NCI-H2196 (cell line): ENCODE results near the gene CSPG5.
A peak's percentile ranks its signal among the peaks of the same experiment; 100 is the strongest.

Source experiments
- DNase-seq: peaks from one replicate; lab custom pipeline; 2025; ENCODE audit not compliant: unreplicated experiment; lab: John Stamatoyannopoulos, UW

CSPG5 gene

DNA sequence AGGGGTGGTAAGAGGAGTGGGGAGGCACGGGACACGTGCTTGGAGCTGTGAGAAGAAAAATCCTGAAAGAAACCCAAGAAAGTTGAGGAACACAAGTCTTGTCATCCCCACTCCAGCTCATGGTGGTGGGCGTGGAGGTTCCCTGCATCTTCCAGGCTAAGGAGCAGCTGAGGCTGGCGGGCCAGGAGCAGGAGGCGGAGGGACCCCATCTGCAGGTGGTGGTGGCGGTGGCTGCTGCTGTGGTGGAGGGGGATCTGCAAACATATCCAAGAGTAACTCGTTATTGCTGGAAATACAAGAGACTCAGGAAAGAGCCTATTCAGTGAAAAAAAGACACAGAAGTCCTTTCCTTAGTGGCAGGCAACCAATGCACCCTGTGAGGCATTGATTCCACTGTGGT, 9.4 kb upstream of the CSPG5 start:
- no peak for DNase-seq

DNA sequence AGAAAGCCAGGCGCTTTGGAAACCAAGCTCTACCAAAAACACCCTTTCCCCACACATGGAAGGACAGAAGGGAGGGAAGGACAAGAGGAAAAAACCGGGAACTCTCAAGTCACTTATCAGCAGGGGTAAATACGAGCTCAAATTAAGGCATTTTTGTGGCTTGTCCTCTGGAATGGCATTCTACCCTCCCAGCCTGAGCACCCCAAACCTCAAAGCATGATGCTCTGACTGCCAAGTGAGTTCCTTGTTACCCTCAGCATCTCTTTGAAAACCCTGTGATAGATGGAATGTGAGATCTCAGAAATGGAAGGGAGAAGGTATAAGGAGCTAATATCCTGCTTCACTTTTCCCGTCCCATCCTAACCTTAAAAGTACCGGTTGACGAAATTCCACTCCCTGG, 8.1 kb upstream of the CSPG5 start:
- no peak for DNase-seq

DNA sequence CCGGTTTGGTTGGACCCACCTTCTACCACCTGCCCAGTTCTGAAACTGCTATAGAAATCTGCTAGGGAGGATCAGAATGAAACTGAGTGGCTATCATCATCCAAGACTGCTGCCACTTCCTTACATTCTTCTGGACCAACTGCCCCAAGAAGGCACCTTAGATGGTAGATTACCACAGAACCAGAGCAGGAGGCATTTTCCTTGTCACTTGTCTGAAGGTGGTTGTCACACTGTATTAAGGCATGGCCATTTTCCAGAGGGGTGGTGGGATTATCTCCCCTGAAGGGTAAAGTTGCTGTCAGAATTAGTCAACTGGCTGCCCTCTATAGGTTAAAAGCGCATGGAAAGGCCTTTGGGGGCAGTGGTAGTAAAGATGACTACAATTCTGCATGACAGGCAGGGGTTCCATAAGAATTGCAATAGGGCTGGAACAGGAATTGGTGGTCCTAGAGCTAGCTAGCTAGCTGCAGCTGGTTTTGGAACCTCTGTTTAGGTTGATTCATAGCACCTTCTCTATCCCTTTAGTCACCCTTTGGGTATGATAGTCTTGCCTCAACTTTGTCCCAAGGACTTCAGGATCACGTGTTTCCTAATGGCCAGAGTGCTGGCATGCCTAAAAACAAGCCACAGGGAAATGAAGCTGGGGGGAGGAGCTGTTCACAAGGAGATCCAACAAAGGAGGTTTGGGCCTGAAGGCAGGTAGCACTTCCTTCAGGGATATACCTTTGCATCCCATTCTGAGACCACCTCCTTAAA, 4.8 kb upstream of the CSPG5 start:
- no peak for DNase-seq

GRCh38 chr3:47581835-47582234, 3.2 kb upstream of the CSPG5 start:
- DNase-seq: no peak

DNA sequence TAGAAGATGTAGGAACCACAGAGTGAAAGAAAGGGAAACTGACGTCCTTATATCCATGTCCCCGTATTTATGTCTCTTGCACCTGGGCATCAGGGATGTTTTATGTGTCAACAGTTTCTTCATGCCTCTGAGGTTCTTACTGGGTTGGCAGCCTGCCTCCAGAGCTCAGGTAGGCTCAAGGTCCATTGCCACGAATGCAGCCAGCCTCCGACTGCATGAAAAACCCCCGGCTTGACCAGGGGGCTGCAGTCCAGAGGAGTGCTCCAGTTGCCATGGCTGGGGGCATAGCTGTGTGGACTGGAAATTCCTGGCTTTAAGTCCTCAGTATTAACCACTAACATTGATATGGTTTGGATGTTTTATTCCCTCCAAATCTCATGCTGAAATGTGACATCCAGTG, 2.8 kb upstream of the CSPG5 start:
- no peak for DNase-seq

GRCh38 chr3:47580481-47580880, 1.8 kb upstream of the CSPG5 start:
- no peak for DNase-seq

DNA sequence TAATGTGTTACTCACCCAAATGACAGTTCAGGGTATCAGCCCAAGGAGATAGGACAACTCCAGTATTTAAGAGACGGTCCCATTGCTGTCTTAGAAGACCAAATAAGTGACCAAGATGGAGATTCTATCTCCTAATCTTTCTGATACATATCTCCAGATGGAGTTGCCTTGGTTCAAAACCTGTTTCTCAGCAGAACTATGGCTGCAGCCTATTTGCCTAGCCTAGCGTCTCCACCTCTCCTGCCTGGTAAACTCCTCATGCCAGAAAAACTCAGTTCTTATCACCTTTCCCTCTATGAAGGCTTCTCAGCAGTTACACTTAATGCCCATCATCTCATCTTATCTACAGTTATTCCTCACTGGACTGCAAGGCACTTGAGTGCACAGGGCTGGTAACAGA, 1.2 kb upstream of the CSPG5 start:
- DNase-seq: no peak

DNA sequence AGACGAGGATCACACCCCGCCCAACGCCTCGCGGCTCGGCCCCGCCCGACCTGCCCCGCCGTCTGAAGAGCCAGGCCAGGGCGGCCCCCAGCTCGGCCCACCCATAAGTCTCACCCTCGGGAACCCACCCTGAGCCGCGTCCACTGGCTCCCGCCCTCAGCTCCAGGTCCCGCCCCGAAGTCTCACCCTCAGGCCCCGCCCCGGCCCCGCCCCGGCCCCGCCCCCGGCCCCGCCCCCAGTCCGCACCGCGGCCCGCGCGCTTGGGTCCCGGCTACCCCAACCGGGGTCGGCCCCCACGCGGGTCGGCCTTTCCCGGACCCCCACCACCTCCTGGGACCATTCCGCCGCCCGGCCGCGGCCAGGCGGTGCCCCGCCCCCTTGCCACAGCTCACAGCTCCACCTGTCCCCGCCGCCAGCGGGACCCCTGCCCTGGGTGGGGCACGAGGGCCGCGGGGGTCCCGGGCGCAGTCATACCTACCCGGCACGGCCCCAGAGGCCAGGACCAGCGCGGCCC, 489 bp downstream of the CSPG5 start:
- peak; percentile 9 for DNase-seq

DNA sequence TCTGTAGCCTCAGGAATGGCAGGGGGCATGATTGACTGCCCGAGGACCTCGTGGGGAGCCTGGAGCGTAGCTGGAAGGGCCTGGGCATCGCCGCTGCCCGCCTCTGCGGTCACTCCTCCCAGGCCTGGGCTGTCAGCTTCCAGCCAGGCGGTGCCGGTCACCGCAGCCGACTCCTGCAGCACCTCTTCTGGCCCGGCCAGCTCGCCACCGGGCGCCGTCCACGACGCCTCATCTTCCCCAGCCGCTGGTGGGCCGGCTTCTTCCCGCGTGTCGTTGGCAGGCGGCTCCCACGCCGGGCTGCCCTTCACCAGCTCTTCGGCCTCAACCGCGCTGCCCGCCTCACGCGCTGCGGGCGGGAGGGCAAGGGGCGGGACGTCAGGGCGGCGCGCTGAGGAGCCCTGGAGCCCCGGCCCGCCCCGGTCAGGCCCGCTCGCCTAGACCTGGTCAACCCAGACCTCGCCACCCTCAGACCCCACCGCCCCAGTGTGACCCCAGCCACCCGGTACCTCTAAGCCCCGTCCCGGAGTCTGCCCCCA, 1.0 kb downstream of the CSPG5 start:
- DNase-seq: no peak

DNA sequence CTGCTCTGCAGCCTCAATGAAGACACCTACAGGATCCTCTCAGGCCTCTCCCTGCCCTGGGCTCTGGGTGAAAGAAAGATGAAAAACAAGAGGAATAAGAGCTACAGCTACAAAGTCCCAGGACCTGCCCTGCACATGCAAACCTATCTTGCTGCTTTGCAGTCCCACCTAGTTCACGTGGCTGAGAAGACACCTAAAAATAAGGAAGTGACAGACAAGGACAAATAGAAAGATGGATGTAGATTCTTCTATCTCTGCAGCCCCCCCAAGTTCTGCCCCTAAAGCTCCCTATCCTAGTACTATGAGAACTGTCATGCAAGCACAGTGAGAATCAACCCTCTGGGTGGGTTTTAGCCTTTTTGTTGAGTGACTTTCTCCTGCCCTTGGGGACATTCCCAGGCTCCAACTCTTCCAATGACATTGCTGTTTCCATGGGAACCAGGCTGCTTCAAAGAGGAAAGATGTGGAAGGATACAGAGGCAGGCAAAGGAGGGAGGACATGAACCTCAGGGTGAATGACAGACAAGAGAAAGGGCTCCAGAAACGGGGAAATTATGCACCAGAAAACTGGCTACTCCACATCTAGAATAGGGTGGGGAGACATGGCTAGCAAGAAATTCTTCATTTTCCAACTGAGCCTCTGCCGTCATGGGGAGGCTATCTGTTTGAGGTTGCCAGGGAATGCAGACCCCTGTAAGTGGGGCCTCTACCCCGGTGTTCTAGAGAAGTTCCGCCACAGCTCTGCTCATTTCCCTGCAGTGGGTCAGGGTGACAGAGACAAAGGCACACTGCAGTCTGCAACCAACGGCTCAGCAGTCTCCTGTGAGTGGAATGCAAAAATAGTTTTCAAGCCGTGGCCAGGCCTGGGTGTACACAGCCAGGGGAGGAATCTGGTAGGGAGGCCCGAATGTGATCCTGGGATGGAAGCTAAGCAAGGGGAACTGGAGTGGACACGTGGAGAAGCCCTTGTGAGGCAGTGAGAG, 5.2 kb downstream of the CSPG5 start:
- no peak for DNase-seq

DNA sequence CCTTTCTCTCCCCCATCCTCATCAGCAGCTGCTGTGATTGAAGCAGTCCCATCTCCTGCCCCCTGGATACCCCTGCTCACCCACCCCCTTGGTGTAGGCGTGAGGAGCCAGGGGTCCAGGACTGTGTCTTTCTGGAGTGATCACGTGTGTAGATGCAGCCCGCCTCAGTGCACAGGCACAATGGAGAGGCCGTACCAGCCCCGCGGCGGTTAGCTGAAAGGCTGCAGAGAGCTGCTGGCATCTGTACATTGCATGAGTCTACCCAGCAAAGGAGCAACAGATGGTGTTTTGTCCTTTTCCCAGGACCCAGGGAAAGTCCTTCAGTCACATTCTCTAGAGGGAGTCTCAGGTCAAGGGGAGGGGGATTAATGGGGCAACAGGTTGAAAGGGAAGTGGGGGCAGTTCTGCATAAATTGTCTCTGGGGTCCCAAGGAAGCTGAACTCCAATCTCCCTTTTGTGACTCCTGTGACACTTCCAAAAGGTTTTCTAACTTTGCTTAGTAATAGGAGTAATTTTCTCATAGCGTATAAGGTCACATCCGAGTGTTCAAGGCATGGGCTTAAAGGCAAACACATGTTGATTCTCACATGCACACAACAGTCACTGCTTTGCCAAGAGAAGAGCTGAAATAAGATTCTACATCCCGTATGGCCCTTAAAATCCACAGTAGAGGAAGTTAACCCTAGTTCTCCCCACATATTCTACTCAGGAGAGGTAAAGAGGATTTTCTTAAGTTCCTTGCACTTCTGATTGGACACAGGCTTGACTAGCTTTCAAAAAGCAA, 7.1 kb downstream of the CSPG5 start:
- DNase-seq: no peak

GRCh38 chr3:47568901-47569300, 9.8 kb downstream of the CSPG5 start:
- no peak for DNase-seq

GRCh38 chr3:47567149-47567548, 11.5 kb downstream of the CSPG5 start:
- DNase-seq: no peak

- no peak for DNase-seq
Measured at GRCh38 chr3:47566667-47567066, 12.0 kb downstream of the CSPG5 start.

GRCh38 chr3:47565734-47566550, 12.7 kb downstream of the CSPG5 start:
- DNase-seq: no peak

DNA sequence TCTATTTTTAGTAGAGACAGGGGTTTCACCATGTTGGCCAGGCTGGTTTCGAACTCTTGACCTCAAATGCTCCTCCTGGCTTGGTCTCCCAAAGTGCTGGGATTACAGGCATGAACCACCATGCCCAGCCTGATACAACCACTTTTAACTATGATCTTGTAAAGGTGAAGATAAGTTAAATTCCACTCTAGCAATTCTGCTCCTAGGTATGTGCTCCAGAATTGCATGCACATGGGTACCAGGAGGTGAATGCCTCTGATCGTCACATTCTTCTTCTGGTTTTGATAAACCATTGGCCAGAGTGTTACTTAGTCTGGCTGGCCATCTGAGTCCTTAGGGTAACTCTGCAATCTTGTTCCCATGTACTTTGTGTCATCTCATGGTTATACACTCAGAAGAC, 22.3 kb downstream of the CSPG5 start:
- DNase-seq: no peak

DNA sequence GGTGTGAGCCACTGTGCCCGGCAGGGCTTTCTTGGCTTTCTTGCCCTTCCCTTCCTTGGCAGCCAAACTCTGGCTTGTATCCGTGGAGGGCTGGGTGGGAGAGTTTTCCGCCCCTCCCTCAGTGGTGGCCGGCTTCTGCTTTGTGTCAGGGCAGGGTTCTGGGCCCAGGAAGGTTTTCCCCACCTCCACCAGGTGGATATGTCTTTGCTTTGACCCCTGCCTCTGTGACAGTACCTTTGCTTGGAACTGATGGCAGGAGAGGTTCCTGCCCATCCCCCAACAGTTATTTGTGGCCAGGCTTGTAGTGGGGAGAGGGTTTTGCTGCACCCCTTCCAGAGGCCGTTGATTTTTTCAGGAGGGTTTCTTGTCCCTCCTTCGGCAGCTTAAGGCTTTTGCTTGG, 24.3 kb downstream of the CSPG5 start:
- DNase-seq: no peak

GRCh38 chr3:47553407-47553806, 25.3 kb downstream of the CSPG5 start:
- DNase-seq: no peak

DNA sequence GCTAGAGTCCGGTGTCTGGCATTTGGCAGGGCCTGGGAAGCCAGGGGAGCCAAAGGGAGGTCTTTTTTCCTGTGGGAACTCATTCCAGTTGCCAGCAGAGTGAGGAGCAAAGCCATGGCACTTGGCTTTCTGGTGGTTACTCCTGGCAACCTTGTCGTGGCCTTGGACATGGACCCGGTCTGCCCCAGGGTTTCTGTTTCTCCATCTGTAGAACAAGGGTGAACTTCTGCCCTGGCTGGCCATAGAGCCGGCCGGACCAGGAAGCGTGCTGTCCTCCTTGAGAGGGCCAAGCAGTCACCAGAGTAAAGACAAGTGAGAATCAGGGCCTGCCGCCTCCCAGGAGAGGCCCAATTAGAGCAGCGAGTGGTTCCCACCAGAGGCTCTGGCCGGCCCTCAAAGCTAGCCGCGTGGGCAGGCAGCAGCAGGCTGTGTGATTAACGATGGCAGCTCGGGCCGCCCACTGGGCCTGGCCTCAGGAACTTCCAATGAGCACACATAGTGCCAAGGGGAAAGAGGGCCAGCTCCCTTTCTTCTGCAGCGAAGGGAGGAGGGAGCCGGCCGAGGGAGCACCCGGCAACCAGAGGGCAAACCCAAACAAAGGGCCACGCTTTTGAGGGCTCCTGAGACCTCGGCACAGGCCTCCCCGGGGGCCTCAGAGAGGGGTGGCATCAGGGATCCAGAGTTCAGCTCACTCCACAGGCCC, 36.0 kb downstream of the CSPG5 start:
- DNase-seq: no peak
